ENCODE measurements around the gene PLA2G6.
"Not testable (repeated sequence)": the region's sequence is repeated elsewhere in the genome, so short reads cannot be mapped to it uniquely, and the experiment has no call there.

PLA2G6 gene

DNA sequence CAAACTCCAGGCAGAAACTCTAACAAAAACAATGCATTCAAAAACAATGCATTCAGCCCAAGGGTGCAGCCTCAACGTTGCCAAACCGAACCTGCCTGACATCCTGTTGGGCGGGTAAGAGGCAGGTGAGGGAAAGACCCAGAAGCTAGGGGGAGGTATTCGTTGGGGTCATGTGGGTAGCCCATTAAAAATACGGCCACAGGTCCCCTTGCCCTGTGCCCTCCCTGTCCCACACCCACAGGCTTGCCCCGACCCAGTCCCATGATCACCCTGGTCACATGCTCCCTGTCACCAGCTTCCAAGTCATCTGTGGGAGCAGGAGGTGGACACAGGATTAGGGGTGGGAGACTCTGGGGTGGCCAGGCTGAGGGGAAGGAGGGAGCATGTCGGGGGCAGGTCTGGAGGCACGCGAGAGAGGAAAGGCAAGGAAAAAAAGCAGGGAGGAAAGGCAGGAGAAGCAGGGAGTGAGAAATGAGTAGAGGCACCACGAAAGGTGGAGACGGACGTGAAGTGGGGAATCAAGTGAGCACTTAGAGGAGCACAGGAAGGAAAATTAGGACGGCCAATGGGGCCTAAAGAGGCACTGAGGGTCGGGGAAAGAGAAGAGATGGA lies 683 bp downstream of the PLA2G6 start (continued):
- no peak for TF ChIP-seq ZNF292 (tag by site-specific recombination; IDR thresholded peaks at IDR 0.05; ENCODE audit: borderline replicate concordance, low read depth)
- TF ChIP-seq ZNF701 (tag by site-specific recombination; IDR thresholded peaks at IDR 0.05) = 0 out of 2 replicates have a peak, but pooled peaks have one; percentile 11
- TF ChIP-seq ZNF768 (tag by site-specific recombination; IDR thresholded peaks at IDR 0.05) = no peak
- TF ChIP-seq, protein P1, sequence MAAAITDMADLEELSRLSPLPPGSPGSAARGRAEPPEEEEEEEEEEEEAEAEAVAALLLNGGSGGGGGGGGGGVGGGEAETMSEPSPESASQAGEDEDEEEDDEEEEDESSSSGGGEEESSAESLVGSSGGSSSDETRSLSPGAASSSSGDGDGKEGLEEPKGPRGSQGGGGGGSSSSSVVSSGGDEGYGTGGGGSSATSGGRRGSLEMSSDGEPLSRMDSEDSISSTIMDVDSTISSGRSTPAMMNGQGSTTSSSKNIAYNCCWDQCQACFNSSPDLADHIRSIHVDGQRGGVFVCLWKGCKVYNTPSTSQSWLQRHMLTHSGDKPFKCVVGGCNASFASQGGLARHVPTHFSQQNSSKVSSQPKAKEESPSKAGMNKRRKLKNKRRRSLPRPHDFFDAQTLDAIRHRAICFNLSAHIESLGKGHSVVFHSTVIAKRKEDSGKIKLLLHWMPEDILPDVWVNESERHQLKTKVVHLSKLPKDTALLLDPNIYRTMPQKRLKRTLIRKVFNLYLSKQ (tag by site-specific recombination; IDR thresholded peaks at IDR 0.05; ENCODE audit: borderline replicate concordance) = no peak
- TF ChIP-seq, protein P2, sequence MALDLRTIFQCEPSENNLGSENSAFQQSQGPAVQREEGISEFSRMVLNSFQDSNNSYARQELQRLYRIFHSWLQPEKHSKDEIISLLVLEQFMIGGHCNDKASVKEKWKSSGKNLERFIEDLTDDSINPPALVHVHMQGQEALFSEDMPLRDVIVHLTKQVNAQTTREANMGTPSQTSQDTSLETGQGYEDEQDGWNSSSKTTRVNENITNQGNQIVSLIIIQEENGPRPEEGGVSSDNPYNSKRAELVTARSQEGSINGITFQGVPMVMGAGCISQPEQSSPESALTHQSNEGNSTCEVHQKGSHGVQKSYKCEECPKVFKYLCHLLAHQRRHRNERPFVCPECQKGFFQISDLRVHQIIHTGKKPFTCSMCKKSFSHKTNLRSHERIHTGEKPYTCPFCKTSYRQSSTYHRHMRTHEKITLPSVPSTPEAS (tag by site-specific recombination; IDR thresholded peaks at IDR 0.05) = no peak
- no peak for TF ChIP-seq SP3 (tag by site-specific recombination; IDR thresholded peaks at IDR 0.05)
- no peak for TF ChIP-seq HIC1 (tag by site-specific recombination; IDR thresholded peaks at IDR 0.05)
- peak; percentile 42; the same call in 1 of the 2 replicates for TF ChIP-seq WT1 (tag by site-specific recombination; IDR thresholded peaks at IDR 0.05)
- no peak for TF ChIP-seq TSHZ1 (tag by site-specific recombination; IDR thresholded peaks at IDR 0.05; ENCODE audit: borderline replicate concordance)
- no peak for TF ChIP-seq ZNF776 (tag by site-specific recombination; IDR thresholded peaks at IDR 0.05; ENCODE audit: borderline replicate concordance)
- TF ChIP-seq ZNF37A (tag by site-specific recombination; IDR thresholded peaks at IDR 0.05) = no peak
- peak; percentile 97 for TF ChIP-seq ZNF366 (tag by site-specific recombination; conservative IDR thresholded peaks at IDR 0.05)

DNA sequence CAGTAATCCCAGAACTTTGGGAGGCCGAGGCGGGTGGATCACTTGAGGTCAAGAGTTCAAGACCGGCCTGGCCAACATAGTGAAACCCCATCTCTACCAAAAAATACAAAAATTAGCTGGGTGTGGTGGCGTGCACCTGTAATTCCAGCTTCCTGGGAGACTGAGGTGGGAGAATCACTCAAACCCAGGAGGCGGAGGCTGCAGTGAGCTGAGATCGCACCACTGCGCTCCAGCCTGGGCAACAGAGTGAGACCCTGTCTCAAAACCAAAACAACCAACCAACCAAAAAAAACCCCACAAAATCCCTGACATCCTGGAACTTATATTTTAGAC lies 3.1 kb downstream of the PLA2G6 start:
- not testable (repeated sequence) for H3K36me3 ChIP-seq (ENCODE audit: control insufficient read depth in 2 of 2, insufficient read depth in 1 of 2, low read length in 2 of 2); H3K4me3 ChIP-seq (ENCODE audit: low read depth, low read length); H3K9me3 ChIP-seq (ENCODE audit: control insufficient read depth, insufficient read depth, low read depth, low read length)
- ChIA-PET CTCF (interaction anchor here (0.6 to 2.5 kb wide), 5 partner anchors 20 to 126 kb away, joined by 3 to 19 read pairs (median 4); no protein-coding TSS in a partner anchor), POLR2A (interaction anchor here (0.6 to 2.7 kb wide), 4 partner anchors 11 to 585 kb away, joined by 3 to 12 read pairs (median 3); partner anchors contain the start of genes GGA1 and MAFF)
- TF ChIP-seq ZNF121 (tag by site-specific recombination; IDR thresholded peaks at IDR 0.05) = peak; percentile 96
- H3K4me1 ChIP-seq (ENCODE audit: control insufficient read depth, insufficient read depth, low read length) = peaks cover 13% of the 10 kb centered on the region
- 0 out of 2 replicates have a peak overlapping the region, but pooled peaks have one; percentile 58 for H3K27ac ChIP-seq (ENCODE audit: extremely low read depth, low read depth, low read length)
